ENCODE measurements around the gene ANKDD1B.

GRCh38 chr5:75660678-75661465 lies 49.6 kb downstream of the ANKDD1B start:
- TF ChIP-seq CTCF (conservative IDR thresholded peaks at IDR 0.05) (no peak), ZFX (IDR thresholded peaks at IDR 0.05) (no peak)

Measured in C4-2B (cell line).